ENCODE data around the gene MYO1H. TPM values are rescaled to one million over a fixed set of nuclear protein-coding genes. Genes with fewer than 3 reads are reported as not detected.

MYO1H gene
- total RNA-seq, 1 donor from 2014 or later, result not detected

DNA sequence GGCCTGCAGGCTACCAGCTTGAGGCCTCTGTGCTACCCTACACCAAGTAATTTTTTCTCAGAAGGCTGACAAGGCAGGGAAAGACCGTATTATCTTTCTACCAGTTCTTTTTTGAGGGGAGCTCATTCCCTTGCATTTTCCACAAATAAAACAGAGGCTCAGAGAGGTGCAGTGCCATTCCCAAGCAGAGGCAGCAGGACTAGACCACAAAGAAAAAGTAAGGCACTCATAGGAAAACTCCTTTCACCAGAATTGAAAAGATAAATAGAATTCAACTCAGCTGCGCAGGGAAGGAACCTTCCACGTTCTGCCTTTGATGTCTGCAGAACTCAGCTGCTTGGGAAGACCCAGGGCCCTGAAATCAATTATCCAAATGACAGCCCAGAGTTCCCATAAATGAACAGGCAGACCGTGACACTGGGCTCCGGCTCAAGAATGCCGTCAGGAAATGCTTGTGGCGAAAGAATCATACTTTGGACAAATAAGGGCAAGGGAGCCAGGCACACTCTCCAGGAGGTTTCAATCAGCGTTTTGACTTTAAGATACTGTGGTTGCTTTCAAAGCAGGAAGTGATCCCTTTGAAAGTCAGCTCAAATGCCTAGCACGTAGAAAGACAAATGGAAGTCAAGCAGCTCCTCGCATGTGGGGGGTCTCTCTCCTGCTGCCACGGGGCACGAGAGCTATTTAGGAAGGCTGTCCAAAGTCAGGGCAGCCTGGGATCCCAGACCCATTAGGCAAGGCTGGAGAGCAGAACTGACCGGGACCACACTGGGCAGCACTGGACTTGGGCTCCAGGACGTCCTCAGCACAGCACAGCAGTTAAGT lies 115.4 kb downstream of the MYO1H start:
- DNase-seq (ENCODE audit: low read depth), result peak; percentile 93
- TF ChIP-seq, protein P1, sequence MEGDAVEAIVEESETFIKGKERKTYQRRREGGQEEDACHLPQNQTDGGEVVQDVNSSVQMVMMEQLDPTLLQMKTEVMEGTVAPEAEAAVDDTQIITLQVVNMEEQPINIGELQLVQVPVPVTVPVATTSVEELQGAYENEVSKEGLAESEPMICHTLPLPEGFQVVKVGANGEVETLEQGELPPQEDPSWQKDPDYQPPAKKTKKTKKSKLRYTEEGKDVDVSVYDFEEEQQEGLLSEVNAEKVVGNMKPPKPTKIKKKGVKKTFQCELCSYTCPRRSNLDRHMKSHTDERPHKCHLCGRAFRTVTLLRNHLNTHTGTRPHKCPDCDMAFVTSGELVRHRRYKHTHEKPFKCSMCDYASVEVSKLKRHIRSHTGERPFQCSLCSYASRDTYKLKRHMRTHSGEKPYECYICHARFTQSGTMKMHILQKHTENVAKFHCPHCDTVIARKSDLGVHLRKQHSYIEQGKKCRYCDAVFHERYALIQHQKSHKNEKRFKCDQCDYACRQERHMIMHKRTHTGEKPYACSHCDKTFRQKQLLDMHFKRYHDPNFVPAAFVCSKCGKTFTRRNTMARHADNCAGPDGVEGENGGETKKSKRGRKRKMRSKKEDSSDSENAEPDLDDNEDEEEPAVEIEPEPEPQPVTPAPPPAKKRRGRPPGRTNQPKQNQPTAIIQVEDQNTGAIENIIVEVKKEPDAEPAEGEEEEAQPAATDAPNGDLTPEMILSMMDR (IDR thresholded peaks at IDR 0.05; ENCODE audit: insufficient read depth, low read length, poor library complexity, severe bottlenecking), result no peak
- Histone ChIP-seq H3K4me3 (ENCODE audit: low read depth, low read length) (peak overlapping the region; percentile 22), H3K27me3 (ENCODE audit: control insufficient read depth, insufficient read depth, low read length) (no peaks in the 10 kb centered on the region), H3K36me3 (ENCODE audit: control insufficient read depth, insufficient read depth, low read length) (no peaks in the 10 kb centered on the region)

GRCh38 chr12:109463756-109464155 lies 116.1 kb downstream of the MYO1H start:
- no peaks in the 10 kb centered on the region for H3K36me3 ChIP-seq (ENCODE audit: control insufficient read depth, insufficient read depth, low read length)
- TF ChIP-seq, protein P1 (IDR thresholded peaks at IDR 0.05; ENCODE audit: insufficient read depth, low read length, poor library complexity, severe bottlenecking), result no peak
- no peaks in the 10 kb centered on the region for H3K27me3 ChIP-seq (ENCODE audit: control insufficient read depth, insufficient read depth, low read length)
- H3K4me3 ChIP-seq (ENCODE audit: low read depth, low read length), result peak overlapping the region; percentile 22
- no peak for DNase-seq (ENCODE audit: low read depth)

DNA sequence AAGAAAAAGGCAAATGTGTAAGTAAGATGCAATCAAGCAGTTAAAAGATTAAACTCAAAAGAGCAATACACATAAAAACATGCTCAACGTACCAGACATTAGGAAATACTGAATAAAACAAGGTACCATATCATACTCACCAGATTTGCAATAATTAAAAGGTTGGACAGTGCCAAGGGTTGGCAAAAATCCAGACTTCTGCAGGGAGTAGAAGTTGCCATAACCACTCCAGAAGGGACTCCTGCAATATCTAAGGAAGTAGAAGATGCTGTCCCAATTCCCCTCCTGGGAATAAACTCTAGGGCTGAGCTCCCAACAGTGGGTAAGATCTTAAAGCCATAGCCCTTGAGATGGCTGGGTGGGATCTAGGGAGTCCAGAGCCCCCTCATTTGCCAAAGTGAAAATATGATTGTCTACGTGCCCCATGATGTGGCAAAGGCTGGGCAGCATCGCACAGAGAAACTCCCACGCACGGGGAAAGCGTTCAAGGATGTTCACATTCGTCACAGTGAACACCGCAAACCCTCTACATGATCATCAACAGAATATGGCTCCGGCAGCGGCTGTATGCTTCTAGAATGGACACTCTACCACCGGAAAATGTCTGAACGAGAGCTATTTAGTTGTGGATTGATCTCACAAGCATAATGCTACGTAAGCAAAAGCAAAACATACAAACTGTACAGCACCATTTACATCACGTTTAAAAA lies 117.1 kb downstream of the MYO1H start:
- Histone ChIP-seq H3K4me3 (ENCODE audit: low read depth, low read length) (no peak overlapping the region), H3K36me3 (ENCODE audit: control insufficient read depth, insufficient read depth, low read length) (no peaks in the 10 kb centered on the region), H3K27me3 (ENCODE audit: control insufficient read depth, insufficient read depth, low read length) (no peaks in the 10 kb centered on the region)
- TF ChIP-seq, protein P1 (IDR thresholded peaks at IDR 0.05; ENCODE audit: insufficient read depth, low read length, poor library complexity, severe bottlenecking), result no peak
- DNase-seq (ENCODE audit: low read depth), result no peak

DNA sequence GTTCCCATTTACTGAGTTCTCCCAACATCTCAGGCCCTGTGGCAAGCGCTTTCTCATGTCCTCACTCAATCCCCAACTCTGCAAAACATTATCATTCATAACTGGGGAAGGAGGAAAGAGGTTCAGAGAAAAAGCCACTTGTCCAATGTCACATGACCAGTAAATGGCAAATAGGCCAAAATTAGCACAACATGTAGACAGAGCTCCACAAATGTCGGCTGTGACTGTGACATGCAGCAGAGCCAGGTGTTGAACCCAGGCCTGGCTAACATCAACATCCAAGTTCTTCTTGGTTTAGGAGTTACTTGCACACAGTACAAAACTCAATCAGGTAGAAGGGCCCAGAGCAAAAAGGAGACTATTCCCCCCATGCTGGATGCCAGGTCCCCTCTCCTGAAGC lies 118.6 kb downstream of the MYO1H start:
- DNase-seq (ENCODE audit: low read depth), result no peak
- TF ChIP-seq, protein P1 (IDR thresholded peaks at IDR 0.05; ENCODE audit: insufficient read depth, low read length, poor library complexity, severe bottlenecking), result no peak
- no peaks in the 10 kb centered on the region for H3K36me3 ChIP-seq (ENCODE audit: control insufficient read depth, insufficient read depth, low read length)
- H3K27me3 ChIP-seq (ENCODE audit: control insufficient read depth, insufficient read depth, low read length), result no peaks in the 10 kb centered on the region
- no peak overlapping the region for H3K4me3 ChIP-seq (ENCODE audit: low read depth, low read length)

- no peaks in the 10 kb centered on the region for H3K27me3 ChIP-seq (ENCODE audit: control insufficient read depth, insufficient read depth, low read length)
- no peak overlapping the region for H3K4me3 ChIP-seq (ENCODE audit: low read depth, low read length)
- DNase-seq (ENCODE audit: low read depth), result no peak
- H3K36me3 ChIP-seq (ENCODE audit: control insufficient read depth, insufficient read depth, low read length), result no peaks in the 10 kb centered on the region
- TF ChIP-seq, protein P1 (IDR thresholded peaks at IDR 0.05; ENCODE audit: insufficient read depth, low read length, poor library complexity, severe bottlenecking), result no peak
These were observed 119.1 kb downstream of the MYO1H start for GRCh38 chr12:109466821-109467220.
